ENCODE results near the gene PET117.
"Not testable (repeated sequence)": the region's sequence is repeated elsewhere in the genome, so short reads cannot be mapped to it uniquely, and the experiment has no call there.

The PET117 gene

GRCh38 chr20:18137412-18138265, at the start of gene PET117, which contains the start of gene KAT14:
Gene PET117 (plus strand): TSS chr20:18137863. CDS start chr20:18137956, 93 bp downstream.
Gene KAT14 (plus strand): TSS chr20:18137863. CDS start chr20:18142661, 4,798 bp downstream.
- peak; percentile 93 for DNase-seq

- not testable (repeated sequence) for DNase-seq
These were observed 49.4 kb upstream of the PET117 start for GRCh38 chr20:18088298-18088697.

GRCh38 chr20:18088841-18089240, 48.8 kb upstream of the PET117 start:
- not testable (repeated sequence) for DNase-seq

GRCh38 chr20:18090044-18090443, 47.6 kb upstream of the PET117 start:
- no peak for DNase-seq

- no peak for DNase-seq
These were observed 47.2 kb upstream of the PET117 start for GRCh38 chr20:18090477-18090876.

- no peak for DNase-seq
These were observed 46.0 kb upstream of the PET117 start for GRCh38 chr20:18091623-18092022.

- no peak for DNase-seq
These were observed 44.8 kb upstream of the PET117 start for GRCh38 chr20:18092890-18093289.

- DNase-seq, result no peak
These were observed 44.3 kb upstream of the PET117 start for GRCh38 chr20:18093388-18093787.

- DNase-seq, result no peak
These were observed 43.5 kb upstream of the PET117 start for GRCh38 chr20:18094191-18094590.

- not testable (repeated sequence) for DNase-seq
These were observed 37.1 kb upstream of the PET117 start for GRCh38 chr20:18100569-18100968.

GRCh38 chr20:18101125-18101810, 36.4 kb upstream of the PET117 start:
- no peak for DNase-seq

GRCh38 chr20:18103497-18103896, 34.2 kb upstream of the PET117 start:
- DNase-seq, result no peak

GRCh38 chr20:18108326-18108725, 29.3 kb upstream of the PET117 start:
- DNase-seq, result no peak

GRCh38 chr20:18128574-18128973, 9.1 kb upstream of the PET117 start:
- not testable (repeated sequence) for DNase-seq

- DNase-seq, result no peak
These were observed 5.0 kb upstream of the PET117 start for GRCh38 chr20:18132663-18133062.

GRCh38 chr20:18133962-18134361, 3.7 kb upstream of the PET117 start:
- no peak for DNase-seq

- DNase-seq, result no peak
These were observed 561 bp downstream of the PET117 start for GRCh38 chr20:18138266-18138582.

- DNase-seq, result no peak
These were observed 1.2 kb downstream of the PET117 start for GRCh38 chr20:18138639-18139583.

GRCh38 chr20:18139832-18140231, 2.2 kb downstream of the PET117 start:
- DNase-seq, result no peak

GRCh38 chr20:18144541-18145099, 7.0 kb downstream of the PET117 start:
- DNase-seq, result no peak

- DNase-seq, result no peak
These were observed 16.7 kb downstream of the PET117 start for GRCh38 chr20:18154342-18154741.

- no peak for DNase-seq
These were observed 18.4 kb downstream of the PET117 start for GRCh38 chr20:18156045-18156444.

GRCh38 chr20:18164356-18164755, 26.7 kb downstream of the PET117 start:
- DNase-seq, result no peak

All from CD4-positive, alpha-beta T cell treated with Interleukin-21 for 1 hour (primary cell).